Measurements from ENCODE around the gene AGRN.
"Not testable (repeated sequence)": the region's sequence is repeated elsewhere in the genome, so short reads cannot be mapped to it uniquely, and the experiment has no call there.

Gene AGRN

DNA sequence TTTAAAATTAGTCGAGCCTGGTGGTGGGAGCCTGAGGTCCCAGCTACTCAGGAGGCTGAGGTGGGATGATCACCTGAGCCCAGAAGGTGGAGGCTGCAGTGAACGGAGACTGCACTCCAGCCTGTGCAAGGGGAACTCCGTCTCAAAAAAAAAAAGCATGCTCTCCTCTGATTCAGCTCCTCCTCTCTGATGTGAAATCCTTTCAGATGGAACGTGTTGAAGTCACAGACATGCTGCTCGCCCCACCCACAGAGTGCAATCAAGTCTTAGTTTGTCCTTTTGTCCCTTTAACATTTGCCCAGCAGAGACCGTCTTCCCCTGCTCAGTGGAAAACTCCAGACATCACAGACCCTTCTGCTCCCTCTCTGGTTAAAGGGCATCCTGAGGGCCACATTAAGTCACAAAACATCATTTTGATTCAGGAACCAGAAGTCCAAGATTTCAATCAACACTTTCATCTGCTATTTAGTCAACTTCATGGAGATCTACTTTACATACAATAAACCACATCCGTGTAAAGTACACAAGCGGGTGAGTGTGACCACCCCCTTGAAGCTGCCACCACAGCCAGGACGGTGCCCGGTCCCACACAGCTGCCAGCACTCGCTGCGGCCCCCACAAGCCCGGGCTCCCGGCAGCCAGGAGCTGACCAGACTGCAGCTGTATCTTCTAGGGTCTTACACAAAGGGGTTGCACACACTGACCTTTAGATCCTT, 73.1 kb downstream of the AGRN start:
- Histone ChIP-seq H3K9ac (ENCODE audit: low read depth, low read length) (no peak overlapping the region), H3K9me3 (ENCODE audit: insufficient read depth, low read depth, low read length) (peaks cover 12% of the 10 kb centered on the region; the same call in 1 of the 2 replicates), H3K4me3 (ENCODE audit: low read length) (no peak overlapping the region), H3K27ac (ENCODE audit: low read length) (no peak overlapping the region), H3K4me1 (ENCODE audit: insufficient read depth, low read length) (no peaks in the 10 kb centered on the region), H3K36me3 (ENCODE audit: insufficient read depth, low read depth, low read length) (no peaks in the 10 kb centered on the region), H3K27me3 (ENCODE audit: insufficient read depth, low read length) (no peaks in the 10 kb centered on the region)

DNA sequence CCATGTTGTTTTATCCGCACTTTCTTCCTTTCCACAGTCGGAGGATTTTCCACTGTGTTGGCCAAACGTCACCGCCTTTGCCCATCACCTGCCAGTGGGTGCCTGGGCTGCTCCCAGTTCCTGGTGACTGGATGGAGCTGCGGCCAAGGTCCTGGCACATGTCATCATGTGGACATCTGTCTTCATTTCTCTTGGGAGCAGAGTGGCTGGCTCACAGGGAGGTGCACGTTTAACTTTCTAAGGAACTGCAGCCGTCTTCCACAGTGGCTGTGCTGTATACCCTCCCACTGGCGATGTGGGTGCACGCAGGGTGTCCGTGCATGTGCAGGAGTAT, 73.7 kb downstream of the AGRN start:
- H3K4me1 ChIP-seq (ENCODE audit: insufficient read depth, low read length), result no peaks in the 10 kb centered on the region
- no peaks in the 10 kb centered on the region for H3K27me3 ChIP-seq (ENCODE audit: insufficient read depth, low read length)
- H3K9ac ChIP-seq (ENCODE audit: low read depth, low read length), result no peak overlapping the region
- H3K4me3 ChIP-seq (ENCODE audit: low read length), result no peak overlapping the region
- H3K27ac ChIP-seq (ENCODE audit: low read length), result no peak overlapping the region
- no peaks in the 10 kb centered on the region for H3K36me3 ChIP-seq (ENCODE audit: insufficient read depth, low read depth, low read length)
- H3K9me3 ChIP-seq (ENCODE audit: insufficient read depth, low read depth, low read length), result peaks cover 12% of the 10 kb centered on the region; the same call in 1 of the 2 replicates

DNA sequence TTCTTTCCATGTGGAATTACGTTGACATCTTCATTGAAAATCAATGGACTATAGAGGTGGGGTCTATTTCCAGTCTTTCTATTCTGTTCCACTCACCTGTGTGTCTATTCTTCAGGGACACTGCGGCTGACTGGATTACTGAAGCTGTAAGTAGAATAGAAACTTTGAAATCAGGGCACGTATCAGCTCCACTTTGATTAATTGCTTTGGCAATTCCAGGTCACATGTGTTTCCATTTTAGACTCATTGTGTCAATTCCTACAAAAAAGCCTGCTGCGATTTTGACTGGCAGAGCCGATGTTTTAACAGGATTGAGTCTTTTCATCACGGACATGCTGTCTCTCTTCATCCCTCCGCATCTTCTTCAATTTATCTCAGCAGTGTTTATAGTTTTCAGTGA, 75.1 kb downstream of the AGRN start:
- Histone ChIP-seq H3K4me3 (ENCODE audit: low read length) (no peak overlapping the region), H3K27ac (ENCODE audit: low read length) (no peak overlapping the region), H3K9me3 (ENCODE audit: insufficient read depth, low read depth, low read length) (peaks cover 12% of the 10 kb centered on the region; the same call in 1 of the 2 replicates), H3K27me3 (ENCODE audit: insufficient read depth, low read length) (peaks cover 11% of the 10 kb centered on the region; the same call in 1 of the 2 replicates), H3K36me3 (ENCODE audit: insufficient read depth, low read depth, low read length) (no peaks in the 10 kb centered on the region), H3K9ac (ENCODE audit: low read depth, low read length) (no peak overlapping the region), H3K4me1 (ENCODE audit: insufficient read depth, low read length) (no peaks in the 10 kb centered on the region)

DNA sequence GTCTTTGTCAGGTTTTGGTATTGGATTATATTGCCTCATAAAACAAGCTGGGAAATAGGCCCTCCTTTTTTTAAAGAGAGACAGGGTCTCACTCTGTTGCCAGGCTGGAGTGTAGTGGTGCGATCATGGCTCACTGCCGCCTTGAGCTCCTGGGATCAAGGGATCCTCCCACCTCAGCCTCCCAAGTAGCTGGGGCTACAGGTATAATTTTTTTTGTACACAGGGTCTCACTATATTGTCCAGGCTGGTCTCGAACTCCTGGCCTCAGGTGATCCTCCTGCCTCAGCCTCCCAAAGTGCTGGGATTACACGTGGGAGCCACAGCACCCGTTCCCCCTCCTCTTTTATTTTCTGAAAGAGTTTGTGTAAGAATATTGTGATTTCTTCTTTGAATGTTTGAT, 76.2 kb downstream of the AGRN start:
- H3K27ac ChIP-seq (ENCODE audit: low read length); H3K4me1 ChIP-seq (ENCODE audit: insufficient read depth, low read length); H3K9ac ChIP-seq (ENCODE audit: low read depth, low read length); H3K36me3 ChIP-seq (ENCODE audit: insufficient read depth, low read depth, low read length); H3K4me3 ChIP-seq (ENCODE audit: low read length): not testable (repeated sequence)
- Histone ChIP-seq H3K9me3 (ENCODE audit: insufficient read depth, low read depth, low read length) (peaks cover 12% of the 10 kb centered on the region), H3K27me3 (ENCODE audit: insufficient read depth, low read length) (peaks cover 11% of the 10 kb centered on the region; the same call in 1 of the 2 replicates)

DNA sequence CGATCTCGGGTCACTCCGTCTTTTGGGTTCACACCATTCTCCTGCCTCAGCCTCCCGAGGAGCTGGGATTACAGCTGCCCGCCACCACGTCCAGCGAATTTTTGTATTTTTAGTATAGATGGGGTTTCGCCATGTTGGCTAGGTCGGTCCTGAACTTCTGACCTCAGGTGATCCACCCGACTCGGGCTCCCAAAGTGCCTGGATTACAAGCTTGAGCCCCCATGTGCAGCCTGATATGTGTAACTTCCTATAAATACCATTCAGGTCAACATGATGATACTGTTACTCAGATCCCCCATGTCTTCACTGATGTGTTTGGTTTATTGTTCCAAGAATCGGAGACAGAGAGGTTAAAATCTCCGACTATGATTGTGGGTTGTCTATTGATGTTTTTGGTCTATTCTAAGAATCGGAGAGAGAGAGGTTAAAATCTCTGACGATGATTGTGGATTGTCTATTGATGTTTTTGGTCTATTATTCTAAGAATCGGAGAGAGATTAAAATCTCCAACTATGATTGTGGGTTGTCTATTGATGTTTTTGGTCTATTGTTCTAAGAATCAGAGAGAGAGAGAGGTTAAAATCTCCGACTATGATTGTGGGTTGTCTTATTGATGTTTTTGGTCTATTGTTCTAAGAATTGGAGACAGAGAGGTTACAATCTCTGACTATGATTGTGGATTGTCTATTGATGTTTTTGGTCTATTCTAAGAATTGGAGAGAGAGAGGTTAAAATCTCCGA, 78.9 kb downstream of the AGRN start:
- Histone ChIP-seq H3K9ac (ENCODE audit: low read depth, low read length) (no peak overlapping the region), H3K27me3 (ENCODE audit: insufficient read depth, low read length) (peaks cover 11% of the 10 kb centered on the region; the same call in 1 of the 2 replicates), H3K4me1 (ENCODE audit: insufficient read depth, low read length) (no peaks in the 10 kb centered on the region), H3K4me3 (ENCODE audit: low read length) (no peak overlapping the region), H3K36me3 (ENCODE audit: insufficient read depth, low read depth, low read length) (no peaks in the 10 kb centered on the region), H3K27ac (ENCODE audit: low read length) (no peak overlapping the region), H3K9me3 (ENCODE audit: insufficient read depth, low read depth, low read length) (peaks cover 12% of the 10 kb centered on the region)

DNA sequence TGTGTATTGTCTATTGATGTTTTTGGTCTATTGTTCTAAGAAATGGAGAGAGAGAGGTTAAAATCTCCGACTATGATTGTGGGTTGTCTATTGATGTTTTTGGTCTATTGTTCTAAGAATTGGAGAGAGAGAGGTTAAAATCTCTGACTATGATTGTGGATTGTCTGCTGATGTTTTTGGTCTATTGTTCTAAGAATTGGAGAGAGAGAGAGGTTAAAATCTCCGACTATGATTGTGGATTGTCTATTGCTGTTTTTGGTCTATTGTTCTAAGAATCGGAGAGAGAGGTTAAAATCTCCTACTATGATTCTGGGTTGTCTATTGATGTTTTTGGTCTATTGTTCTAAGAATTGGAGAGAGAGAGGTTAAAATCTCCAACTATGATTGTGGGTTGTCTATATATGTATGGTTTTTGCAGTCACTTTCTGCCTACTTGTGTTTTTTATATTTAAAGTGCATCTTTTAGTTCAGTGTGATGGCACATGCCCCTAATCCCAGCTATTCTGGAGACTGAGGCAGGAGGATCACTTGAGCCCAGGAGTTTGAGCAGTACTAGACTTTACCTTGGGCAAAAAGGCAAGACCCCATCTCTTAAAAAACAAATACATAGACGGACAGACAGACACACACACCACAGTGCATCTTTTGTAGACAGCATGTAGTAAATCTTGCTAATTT, 79.7 kb downstream of the AGRN start:
- H3K4me1 ChIP-seq (ENCODE audit: insufficient read depth, low read length), result no peaks in the 10 kb centered on the region

DNA sequence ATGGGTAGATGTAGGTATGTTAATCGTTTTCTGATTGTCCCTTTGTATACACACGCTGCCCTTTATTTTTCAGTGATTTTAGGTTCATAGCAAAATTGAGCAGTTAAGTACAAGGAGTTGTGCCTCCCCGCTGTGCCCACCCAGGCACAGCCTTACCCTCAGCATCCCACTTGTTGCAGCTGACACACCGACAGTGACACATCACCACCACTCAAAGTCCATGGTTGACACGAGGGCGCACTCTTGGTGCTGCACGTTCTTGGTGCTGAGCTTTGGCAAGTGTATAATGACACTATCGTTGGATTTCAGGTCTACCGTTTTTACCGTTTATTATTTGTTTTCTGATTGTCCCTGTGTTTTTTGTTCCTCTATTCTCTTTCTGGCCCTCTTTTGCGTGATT, 80.4 kb downstream of the AGRN start:
- peaks cover 11% of the 10 kb centered on the region; the same call in 1 of the 2 replicates for H3K27me3 ChIP-seq (ENCODE audit: insufficient read depth, low read length)
- peaks cover 7% of the 10 kb centered on the region for H3K9me3 ChIP-seq (ENCODE audit: insufficient read depth, low read depth, low read length)
- no peak overlapping the region for H3K4me3 ChIP-seq (ENCODE audit: low read length)
- H3K27ac ChIP-seq (ENCODE audit: low read length), result no peak overlapping the region
- no peaks in the 10 kb centered on the region for H3K4me1 ChIP-seq (ENCODE audit: insufficient read depth, low read length)
- no peak overlapping the region for H3K9ac ChIP-seq (ENCODE audit: low read depth, low read length)
- H3K36me3 ChIP-seq (ENCODE audit: insufficient read depth, low read depth, low read length), result no peaks in the 10 kb centered on the region

More for the DNA sequence above, 79.7 kb downstream of the AGRN start:
- Histone ChIP-seq H3K27ac (ENCODE audit: low read length) (no peak overlapping the region), H3K9me3 (ENCODE audit: insufficient read depth, low read depth, low read length) (peaks cover 12% of the 10 kb centered on the region), H3K9ac (ENCODE audit: low read depth, low read length) (no peak overlapping the region), H3K36me3 (ENCODE audit: insufficient read depth, low read depth, low read length) (no peaks in the 10 kb centered on the region), H3K27me3 (ENCODE audit: insufficient read depth, low read length) (peaks cover 11% of the 10 kb centered on the region; the same call in 1 of the 2 replicates), H3K4me3 (ENCODE audit: low read length) (no peak overlapping the region)

DNA sequence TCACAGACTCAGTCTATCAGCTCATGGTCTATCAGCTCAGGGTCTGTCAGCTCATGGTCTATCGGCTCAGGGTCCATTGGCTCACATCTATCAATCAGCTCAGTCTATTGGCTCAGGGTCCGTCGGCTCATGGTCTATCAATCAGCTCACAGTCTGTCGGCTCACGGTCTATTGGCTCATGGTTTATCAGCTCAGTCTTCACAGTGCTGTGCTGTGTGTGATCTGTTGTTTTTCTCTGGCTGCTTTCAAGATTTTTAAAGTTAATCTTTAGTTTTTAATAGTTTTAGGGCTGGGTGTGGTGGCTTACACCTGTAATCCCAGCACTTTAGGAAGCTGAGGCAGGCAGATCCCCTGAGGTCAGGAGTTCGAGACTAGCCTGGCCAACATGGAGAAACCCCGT, 81.6 kb downstream of the AGRN start:
- H3K9ac ChIP-seq (ENCODE audit: low read depth, low read length), result no peak overlapping the region
- H3K4me3 ChIP-seq (ENCODE audit: low read length), result no peak overlapping the region
- H3K36me3 ChIP-seq (ENCODE audit: insufficient read depth, low read depth, low read length), result no peaks in the 10 kb centered on the region
- no peaks in the 10 kb centered on the region for H3K4me1 ChIP-seq (ENCODE audit: insufficient read depth, low read length)
- no peak overlapping the region for H3K27ac ChIP-seq (ENCODE audit: low read length)
- H3K9me3 ChIP-seq (ENCODE audit: insufficient read depth, low read depth, low read length), result peaks cover 6% of the 10 kb centered on the region
- peaks cover 11% of the 10 kb centered on the region; the same call in 1 of the 2 replicates for H3K27me3 ChIP-seq (ENCODE audit: insufficient read depth, low read length)

DNA sequence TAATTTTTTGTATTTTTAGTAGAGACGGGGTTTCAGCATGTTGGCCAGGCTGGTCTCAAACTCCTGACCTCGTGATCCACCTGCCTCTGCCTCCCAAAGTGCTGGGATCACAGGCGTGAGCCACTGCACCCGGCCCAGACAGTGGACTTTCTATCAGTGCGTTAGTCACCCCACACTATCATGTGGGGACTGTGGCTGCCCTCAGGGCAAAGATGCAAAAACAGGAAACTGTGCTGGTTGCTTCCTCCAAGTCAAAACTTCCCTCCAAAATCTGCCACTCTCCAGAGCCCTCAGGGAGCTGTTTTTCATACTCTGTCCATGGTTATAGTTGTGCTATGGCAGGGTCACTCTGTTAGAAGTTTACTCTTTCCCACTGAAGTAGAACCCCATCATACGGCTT, 84.2 kb downstream of the AGRN start:
- H3K4me1 ChIP-seq (ENCODE audit: insufficient read depth, low read length); H3K36me3 ChIP-seq (ENCODE audit: insufficient read depth, low read depth, low read length); H3K9ac ChIP-seq (ENCODE audit: low read depth, low read length); H3K9me3 ChIP-seq (ENCODE audit: insufficient read depth, low read depth, low read length); H3K27me3 ChIP-seq (ENCODE audit: insufficient read depth, low read length); H3K27ac ChIP-seq (ENCODE audit: low read length); H3K4me3 ChIP-seq (ENCODE audit: low read length): not testable (repeated sequence)

Data from iPS-20b (cell line).